NCI-H1436 (cell line): ENCODE data around the gene ZNF57.
A peak's percentile ranks its signal among the peaks of the same experiment; 100 is the strongest.
"Not testable (repeated sequence)": the region's sequence is repeated elsewhere in the genome, so short reads cannot be mapped to it uniquely, and the experiment has no call there.

Experiments used
- DNase-seq: peaks from one replicate; lab custom pipeline; 2025; lab: John Stamatoyannopoulos, UW

Gene ZNF57

GRCh38 chr19:2896694-2897093, 4.0 kb upstream of the ZNF57 start:
- DNase-seq, result no peak

- DNase-seq, result no peak
Observed at GRCh38 chr19:2902590-2903218, 2.0 kb downstream of the ZNF57 start.

GRCh38 chr19:2903326-2903725, 2.6 kb downstream of the ZNF57 start:
- DNase-seq, result not testable (repeated sequence)

GRCh38 chr19:2905918-2906519, 5.3 kb downstream of the ZNF57 start:
- DNase-seq, result no peak

GRCh38 chr19:2906631-2907195, 6.0 kb downstream of the ZNF57 start:
- no peak for DNase-seq

- DNase-seq, result no peak
Observed at GRCh38 chr19:2912306-2912705, 11.6 kb downstream of the ZNF57 start.

GRCh38 chr19:2917275-2918184, 16.8 kb downstream of the ZNF57 start:
- DNase-seq, result no peak

- DNase-seq, result peak; percentile 5
Observed at GRCh38 chr19:2922987-2923386, 22.3 kb downstream of the ZNF57 start.

GRCh38 chr19:2923510-2923909, 22.8 kb downstream of the ZNF57 start:
- DNase-seq, result no peak

- no peak for DNase-seq
Observed at GRCh38 chr19:2926341-2927031, 25.8 kb downstream of the ZNF57 start.

- DNase-seq, result no peak
Observed at GRCh38 chr19:2927032-2927430, 26.3 kb downstream of the ZNF57 start.

GRCh38 chr19:2933490-2933910, 32.8 kb downstream of the ZNF57 start:
- DNase-seq, result no peak

- DNase-seq, result not testable (repeated sequence)
Observed at GRCh38 chr19:2935863-2936262, 35.1 kb downstream of the ZNF57 start.

GRCh38 chr19:2942928-2943640, 42.4 kb downstream of the ZNF57 start:
- DNase-seq, result no peak

- no peak for DNase-seq
Observed at GRCh38 chr19:2944403-2944774, 43.7 kb downstream of the ZNF57 start.

GRCh38 chr19:2944775-2945574, 44.2 kb downstream of the ZNF57 start, which contains the start of gene ZNF77:
Gene ZNF77, minus strand, starts transcription at chr19:2944971. Its CDS starts 131 bp downstream, at chr19:2944840.
- peak; percentile 99 for DNase-seq

- no peak for DNase-seq
Observed at GRCh38 chr19:2945575-2946184, 45.0 kb downstream of the ZNF57 start.

GRCh38 chr19:2949939-2950285, 49.2 kb downstream of the ZNF57 start:
- no peak for DNase-seq

GRCh38 chr19:2950286-2951124, 49.8 kb downstream of the ZNF57 start:
- DNase-seq, result peak; percentile 98
